ENCODE results near the gene MYT1. TPM values are rescaled to one million over a fixed set of nuclear protein-coding genes. Genes with fewer than 3 reads are reported as not detected.

MYT1 gene
- total RNA-seq, 4 donors from 2014 or later, result not detected

DNA sequence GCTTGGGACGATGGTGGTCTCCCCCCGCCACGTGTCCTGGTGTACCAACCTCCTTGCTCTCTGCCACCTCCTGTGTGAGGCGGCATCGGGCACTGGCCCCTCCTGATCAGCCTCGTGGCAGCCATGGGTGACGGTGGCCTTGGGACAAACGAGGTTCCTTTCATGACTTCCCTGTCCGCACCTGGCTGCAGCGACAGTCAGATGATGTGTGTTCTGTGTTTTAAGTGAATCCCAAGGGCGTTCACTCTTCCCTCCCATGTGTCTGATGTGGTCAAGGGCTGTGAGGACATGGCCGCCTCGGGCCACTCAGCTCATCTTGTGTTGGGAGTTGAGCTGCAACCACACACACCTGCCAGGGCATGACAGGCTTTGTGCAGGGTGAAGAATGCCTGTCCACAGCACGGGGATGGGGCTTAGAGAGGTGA lies 60.9 kb downstream of the MYT1 start:
- Histone ChIP-seq H3K27ac (peak overlapping the region in 1 of 4 donors; percentile 6), H3K4me3 (no peak overlapping the region), H3K27me3 (peaks cover 0 to 5% of the 10 kb centered on the region in 2 donors), H3K4me1 (peaks cover 0 to 31% (median 11%) of the 10 kb centered on the region in 4 donors), H3K36me3 (no peaks in the 10 kb centered on the region), H3K9me3 (no peaks in the 10 kb centered on the region)
- DNase-seq (ENCODE audit: low spot score in 2 of 2), result no peak
- no peak for TF ChIP-seq CTCF (IDR thresholded peaks at IDR 0.05)
- no peak for TF ChIP-seq POLR2A (IDR thresholded peaks at IDR 0.05)
- no peak for TF ChIP-seq EP300 (IDR thresholded peaks at IDR 0.05)
- 79 to 81% methylated on average over 14 of the region's 14 CpGs for WGBS, 2 donors

DNA sequence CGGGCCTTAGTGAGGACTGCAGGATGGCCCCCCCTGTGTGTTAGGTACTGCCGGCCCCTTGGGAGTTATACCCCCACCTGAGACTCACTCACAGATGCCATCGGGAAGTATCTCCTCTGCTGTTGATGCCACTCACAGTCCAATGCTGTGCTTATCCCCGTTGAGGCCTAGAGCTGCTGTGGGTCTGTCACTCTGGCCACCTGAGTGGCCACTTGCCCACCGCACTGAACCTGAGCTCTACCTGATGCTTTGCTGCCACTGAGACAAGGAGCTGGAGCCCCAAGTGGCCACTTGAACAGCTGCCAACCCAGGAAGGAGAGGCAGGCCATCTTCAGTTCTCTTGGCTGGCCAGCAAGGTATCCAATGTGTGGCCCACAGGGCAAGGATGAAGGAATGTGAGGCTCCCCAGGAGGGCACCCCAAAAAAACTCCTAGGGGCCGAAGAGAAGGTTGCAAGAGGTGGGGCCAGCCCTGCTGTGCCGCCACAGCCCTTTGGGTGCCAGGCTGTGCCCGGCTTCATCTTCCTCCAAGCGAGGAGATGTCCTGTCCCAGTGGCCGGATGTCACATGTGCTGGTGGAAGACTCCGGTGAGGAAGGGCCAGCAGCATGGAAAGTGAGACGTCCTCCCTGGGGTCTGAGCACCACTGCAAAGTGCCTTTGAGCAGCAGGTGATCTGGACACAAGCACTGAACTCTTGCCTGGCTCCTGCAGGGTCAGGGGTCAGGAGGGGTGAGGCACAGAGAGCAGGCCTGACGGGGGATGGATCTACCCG lies 61.8 kb downstream of the MYT1 start:
- peaks cover 0 to 31% (median 11%) of the 10 kb centered on the region in 4 donors for H3K4me1 ChIP-seq
- no peaks in the 10 kb centered on the region for H3K9me3 ChIP-seq
- TF ChIP-seq POLR2A (IDR thresholded peaks at IDR 0.05), result no peak
- TF ChIP-seq EP300 (IDR thresholded peaks at IDR 0.05), result no peak
- TF ChIP-seq CTCF (IDR thresholded peaks at IDR 0.05), result no peak
- H3K27me3 ChIP-seq, result peaks cover 0 to 5% of the 10 kb centered on the region in 2 donors
- no peak overlapping the region for H3K27ac ChIP-seq
- no peak overlapping the region for H3K4me3 ChIP-seq
- H3K36me3 ChIP-seq, result no peaks in the 10 kb centered on the region
- WGBS, 2 donors, result 90 to 91% methylated on average over 14 of the region's 14 CpGs
- DNase-seq (ENCODE audit: low spot score in 2 of 2), result no peak

- Histone ChIP-seq H3K9me3 (no peaks in the 10 kb centered on the region), H3K27ac (no peak overlapping the region), H3K36me3 (no peaks in the 10 kb centered on the region), H3K4me1 (peaks cover 0 to 31% (median 11%) of the 10 kb centered on the region in 4 donors), H3K27me3 (peaks cover 0 to 5% of the 10 kb centered on the region in 2 donors), H3K4me3 (no peak overlapping the region)
- WGBS, 2 donors, result 80 to 84% methylated on average over 24 to 25 of the region's 25 CpGs
- no peak for DNase-seq (ENCODE audit: low spot score in 2 of 2)
- TF ChIP-seq EP300 (IDR thresholded peaks at IDR 0.05) (no peak), CTCF (IDR thresholded peaks at IDR 0.05) (no peak), POLR2A (IDR thresholded peaks at IDR 0.05) (no peak)
These were observed 62.7 kb downstream of the MYT1 start for GRCh38 chr20:64226686-64227580.

DNA sequence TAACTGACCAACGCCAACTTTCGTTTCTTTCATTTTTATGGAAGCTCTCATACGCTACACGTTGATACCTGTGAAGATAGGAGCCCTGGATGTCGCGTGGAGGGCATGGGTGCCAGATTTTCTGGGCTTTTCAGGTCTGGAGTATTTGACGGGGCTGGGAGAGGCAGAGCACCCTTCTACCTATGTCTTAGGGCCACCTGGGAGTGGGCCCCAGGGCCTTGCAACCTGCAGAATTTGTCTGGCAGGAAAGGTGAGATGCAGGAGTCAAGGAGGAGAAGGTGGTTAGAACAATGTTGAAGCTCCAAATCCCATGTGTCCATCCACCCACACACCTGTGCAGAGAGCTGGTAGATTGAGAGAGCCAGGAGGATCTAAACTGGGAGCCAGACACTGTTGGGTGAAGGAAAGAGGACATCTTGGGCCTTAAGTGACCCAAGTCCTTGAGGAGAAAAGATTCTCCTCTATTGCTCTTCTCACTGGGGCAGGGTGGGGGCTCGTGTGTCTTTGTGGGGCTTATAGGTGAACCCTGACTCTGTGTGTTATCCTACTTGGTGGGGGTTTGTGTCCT lies 63.9 kb downstream of the MYT1 start:
- Histone ChIP-seq H3K4me1 (peaks cover 0 to 22% (median 9%) of the 10 kb centered on the region in 4 donors), H3K36me3 (no peaks in the 10 kb centered on the region), H3K9me3 (no peaks in the 10 kb centered on the region), H3K27ac (no peak overlapping the region), H3K27me3 (peaks cover 0 to 5% of the 10 kb centered on the region in 2 donors), H3K4me3 (no peak overlapping the region)
- 95 to 96% methylated on average over 8 of the region's 8 CpGs for WGBS, 2 donors
- TF ChIP-seq EP300 (IDR thresholded peaks at IDR 0.05) (no peak), CTCF (IDR thresholded peaks at IDR 0.05) (no peak), POLR2A (IDR thresholded peaks at IDR 0.05) (no peak)
- DNase-seq (ENCODE audit: low spot score in 2 of 2), result no peak

All from tibial nerve (tissue), 4 donors.